Measurements from ENCODE around the gene TTC12. TPM values are rescaled to one million over a fixed set of nuclear protein-coding genes. Genes with fewer than 3 reads are reported as not detected.

The TTC12 gene
- total and polyA plus RNA-seq, 2 of the 13 experiments (the other 11 are each of a cell fraction or from before 2014, with no cell fraction given): 5.4 to 11.6 TPM

- TF ChIP-seq ZFP36L1 (CRISPR knock-in tag; IDR thresholded peaks at IDR 0.05): no peak
- no peak for TF ChIP-seq BCLAF1 (IDR thresholded peaks at IDR 0.05)
- TF ChIP-seq DZIP1 (CRISPR knock-in tag; IDR thresholded peaks at IDR 0.05): 0 out of 2 replicates have a peak, but pooled peaks have one; percentile 19
- no peak for TF ChIP-seq KLF13 (CRISPR knock-in tag; IDR thresholded peaks at IDR 0.05)
- TF ChIP-seq USF2 (IDR thresholded peaks at IDR 0.05; ENCODE audit: low read depth, low read length): no peak
- peak; percentile 35; the same call in 1 of the 2 replicates for TF ChIP-seq USF2 (CRISPR knock-in tag; IDR thresholded peaks at IDR 0.05; ENCODE audit: borderline replicate concordance)
- no peak for TF ChIP-seq CBX2 (IDR thresholded peaks at IDR 0.05; ENCODE audit: low read depth, low read length)
- no peak for TF ChIP-seq CBX2 (CRISPR knock-in tag; IDR thresholded peaks at IDR 0.05; ENCODE audit: low read depth)
- TF ChIP-seq MXD3 (CRISPR knock-in tag; IDR thresholded peaks at IDR 0.05): peak; percentile 81; the same call in 1 of the 2 replicates
- TF ChIP-seq KLF11 (CRISPR knock-in tag; IDR thresholded peaks at IDR 0.05): no peak
- 0 out of 2 replicates have a peak, but pooled peaks have one; percentile 40 for TF ChIP-seq CBFB (CRISPR knock-in tag; IDR thresholded peaks at IDR 0.05)
- no peak for TF ChIP-seq E2F2 (CRISPR knock-in tag; IDR thresholded peaks at IDR 0.05; ENCODE audit: borderline replicate concordance)
- peak; percentile 86 for TF ChIP-seq HIVEP1 (CRISPR knock-in tag; IDR thresholded peaks at IDR 0.05)
- TF ChIP-seq HHEX (CRISPR knock-in tag; IDR thresholded peaks at IDR 0.05): no peak
- peak; percentile 85; the same call in 1 of the 2 replicates for TF ChIP-seq TFDP1 (CRISPR knock-in tag; IDR thresholded peaks at IDR 0.05; ENCODE audit: borderline replicate concordance)
- TF ChIP-seq SSRP1 (CRISPR knock-in tag; IDR thresholded peaks at IDR 0.05): no peak
- TF ChIP-seq FLYWCH1 (CRISPR knock-in tag; IDR thresholded peaks at IDR 0.05): no peak
- TF ChIP-seq ZNF543 (CRISPR knock-in tag; IDR thresholded peaks at IDR 0.05): peak; percentile 87; the same call in 1 of the 2 replicates
- peak; percentile 62 for TF ChIP-seq RFX3 (CRISPR knock-in tag; IDR thresholded peaks at IDR 0.05)
These were observed at the start of gene TTC12 (continued) for GRCh38 chr11:113314389-113315301.

Data from HepG2 (cell line).